Fibroblast of skin of left biceps (primary cell): Measurements from ENCODE around the gene CSHL1.

ENCODE experiments used
- DNase-seq, 2 experiments: peaks; one replicate each; pipeline ENCODE4 v3.0.0-alpha.2; 2013; ENCODE audit warnings: low read depth in 2 of 2

The CSHL1 gene

GRCh38 chr17:63911041-63911635, at the start of gene CSHL1:
TSS of gene CSHL1 (minus strand) at chr17:63911258. CDS start at chr17:63911196, 62 bp downstream.
- DNase-seq, result no peak

DNA sequence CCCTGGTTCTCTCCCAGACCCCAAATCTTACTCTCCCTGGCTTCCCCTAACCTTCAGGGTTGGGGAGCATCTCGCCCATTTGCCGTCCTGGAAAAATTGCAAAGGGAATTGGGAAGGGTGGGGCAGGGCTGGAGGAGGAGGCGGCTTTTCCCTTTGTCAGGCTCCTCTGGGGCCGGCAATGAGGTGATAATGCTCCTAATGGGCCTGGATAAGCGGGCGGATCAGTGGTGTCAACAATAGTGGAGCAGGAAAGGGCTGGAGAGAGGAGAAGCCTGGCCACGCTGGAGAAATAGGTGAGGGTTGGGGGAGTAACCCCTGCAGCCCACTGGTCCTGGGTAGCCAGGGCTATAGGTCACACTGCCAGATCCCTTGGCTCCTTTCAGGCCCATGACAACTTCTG, 49.4 kb upstream of the CSHL1 start:
- DNase-seq, result no peak

DNA sequence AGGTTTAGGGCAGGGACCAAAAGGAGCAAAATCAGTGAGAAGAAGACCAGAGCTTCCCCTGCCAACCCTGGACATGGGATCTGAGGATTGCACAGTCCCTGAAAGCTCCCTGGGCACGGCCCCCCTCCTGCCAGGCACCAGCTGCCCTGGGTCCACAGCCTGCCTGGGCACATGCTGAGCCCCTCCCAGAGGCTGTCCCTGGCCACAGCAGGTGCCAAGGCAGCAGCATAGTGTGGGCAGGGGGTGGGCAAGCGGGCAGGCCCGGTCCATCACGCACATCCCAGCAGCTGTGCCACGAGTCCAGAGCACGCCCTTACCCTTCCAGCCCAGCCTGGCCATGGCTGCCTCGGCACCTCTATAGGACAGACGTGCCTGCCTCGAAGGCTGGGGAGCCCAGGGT, 48.9 kb upstream of the CSHL1 start:
- no peak for DNase-seq

- no peak for DNase-seq
Measured at GRCh38 chr17:63956296-63956920, 45.4 kb upstream of the CSHL1 start.

DNA sequence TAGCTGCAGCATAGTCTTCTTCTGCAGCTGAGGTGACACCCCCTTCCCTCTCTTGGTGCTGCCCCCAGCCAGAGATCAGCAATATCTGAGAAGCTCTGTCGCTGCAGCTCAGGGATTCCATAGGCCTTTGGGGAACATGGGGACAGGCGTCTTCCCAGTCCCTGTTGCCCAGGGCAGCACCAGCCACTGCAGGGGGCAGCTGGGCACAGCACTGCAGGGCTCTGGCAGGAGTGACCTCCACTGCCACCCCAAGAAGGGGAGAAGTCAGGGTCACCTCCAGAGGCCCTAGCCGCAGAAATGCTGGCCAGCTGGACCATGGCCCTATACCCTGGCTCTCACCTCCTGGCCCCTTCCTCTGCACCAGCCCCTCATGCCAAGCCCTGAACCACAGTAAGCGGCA, 44.7 kb upstream of the CSHL1 start:
- no peak for DNase-seq

DNA sequence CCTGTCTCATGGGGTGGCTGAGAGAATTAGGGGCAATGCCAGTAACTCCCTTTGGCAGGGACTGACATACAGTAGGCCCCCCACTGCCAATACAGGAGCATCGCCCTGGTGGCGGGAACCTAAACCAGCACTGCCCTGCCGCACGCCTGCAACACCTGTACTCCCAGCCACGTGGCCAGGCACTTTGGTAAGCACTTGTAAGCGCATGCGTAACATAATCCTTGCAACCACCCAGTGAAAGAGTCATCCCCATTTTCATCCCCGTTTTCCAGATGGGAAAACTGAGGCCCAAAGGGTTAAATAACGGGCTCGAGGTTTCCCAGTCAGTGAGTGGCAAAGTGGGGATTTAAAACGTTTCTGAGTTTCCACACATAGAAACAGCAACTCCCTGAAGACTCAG, 44.2 kb upstream of the CSHL1 start:
- no peak for DNase-seq

DNA sequence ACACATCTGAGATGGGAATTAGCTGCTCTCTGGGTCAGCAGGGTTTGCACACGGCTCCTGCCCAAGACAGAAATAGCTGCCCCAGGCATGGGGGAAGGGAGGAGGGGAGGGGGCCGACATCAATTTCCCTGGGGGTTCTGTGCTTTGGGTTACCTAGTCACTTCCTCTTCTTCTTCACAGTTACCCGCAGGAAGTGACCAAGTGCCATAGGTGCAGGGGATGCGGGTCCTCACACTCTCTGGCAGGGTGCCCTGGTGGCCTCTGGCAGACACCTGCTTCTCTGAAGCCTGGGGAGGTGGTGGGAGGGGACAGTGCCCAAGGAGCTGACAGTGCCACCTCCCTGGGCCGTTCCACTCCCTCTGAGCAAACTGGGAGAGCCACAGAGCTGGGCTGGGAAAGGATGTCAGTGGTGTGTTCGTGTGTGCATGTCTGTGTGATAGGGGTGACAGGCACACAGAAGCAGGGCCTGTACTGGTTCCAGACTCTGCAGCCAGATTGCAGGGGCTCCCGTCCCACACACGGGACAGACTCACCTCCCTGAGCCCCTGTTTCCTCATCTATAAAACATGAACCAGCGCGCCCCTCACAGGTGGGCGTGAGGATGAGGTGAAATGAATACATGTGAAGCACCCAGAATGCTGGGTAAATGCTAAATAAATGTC, 43.5 kb upstream of the CSHL1 start:
- no peak for DNase-seq

DNA sequence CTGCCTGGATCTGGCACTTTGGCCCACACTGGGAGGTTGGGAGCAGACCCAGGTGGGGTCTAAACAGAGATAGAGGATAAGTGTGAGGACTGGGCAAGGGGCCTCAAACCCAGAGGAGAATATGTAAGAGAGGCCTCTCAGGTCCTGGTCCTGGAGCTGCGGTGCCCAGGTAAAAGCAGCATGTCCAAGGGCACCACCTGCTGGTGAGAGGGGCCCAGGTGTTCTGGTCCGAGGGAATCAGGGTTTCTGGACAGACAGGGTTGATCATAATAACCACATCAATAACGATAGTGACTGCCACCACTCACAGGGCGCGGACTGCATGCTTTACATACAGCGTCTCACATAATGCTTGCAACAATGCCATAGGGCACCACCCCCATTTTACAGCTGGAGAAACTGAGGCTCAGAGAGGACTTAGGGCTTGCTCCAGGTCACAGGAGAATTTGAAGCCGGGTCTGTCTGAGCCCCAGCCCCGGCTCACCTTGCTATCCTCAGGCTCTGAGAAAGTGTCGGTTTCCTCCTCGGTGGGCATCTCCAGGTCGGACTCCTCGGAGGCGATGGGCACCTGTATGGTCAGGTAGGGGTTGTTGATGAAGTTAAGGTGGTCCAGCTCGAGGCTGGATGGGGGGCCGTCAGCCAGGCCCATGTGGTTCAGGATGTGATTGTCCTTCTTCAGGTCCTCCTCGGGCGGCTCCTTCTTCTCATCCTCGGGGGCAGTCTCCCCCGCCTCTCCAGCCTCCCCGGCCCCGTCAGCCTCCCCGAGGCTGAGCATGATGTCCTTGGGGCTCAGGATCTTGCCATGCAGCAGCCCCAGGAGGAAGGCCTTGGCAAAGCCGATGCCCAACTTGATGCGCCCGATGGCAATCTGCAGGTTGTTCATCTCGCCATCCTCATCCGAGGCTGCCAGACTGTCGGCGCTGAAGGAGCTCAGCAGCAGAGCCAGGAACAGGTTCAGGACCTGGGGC, 40.2 kb upstream of the CSHL1 start:
- no peak for DNase-seq

DNA sequence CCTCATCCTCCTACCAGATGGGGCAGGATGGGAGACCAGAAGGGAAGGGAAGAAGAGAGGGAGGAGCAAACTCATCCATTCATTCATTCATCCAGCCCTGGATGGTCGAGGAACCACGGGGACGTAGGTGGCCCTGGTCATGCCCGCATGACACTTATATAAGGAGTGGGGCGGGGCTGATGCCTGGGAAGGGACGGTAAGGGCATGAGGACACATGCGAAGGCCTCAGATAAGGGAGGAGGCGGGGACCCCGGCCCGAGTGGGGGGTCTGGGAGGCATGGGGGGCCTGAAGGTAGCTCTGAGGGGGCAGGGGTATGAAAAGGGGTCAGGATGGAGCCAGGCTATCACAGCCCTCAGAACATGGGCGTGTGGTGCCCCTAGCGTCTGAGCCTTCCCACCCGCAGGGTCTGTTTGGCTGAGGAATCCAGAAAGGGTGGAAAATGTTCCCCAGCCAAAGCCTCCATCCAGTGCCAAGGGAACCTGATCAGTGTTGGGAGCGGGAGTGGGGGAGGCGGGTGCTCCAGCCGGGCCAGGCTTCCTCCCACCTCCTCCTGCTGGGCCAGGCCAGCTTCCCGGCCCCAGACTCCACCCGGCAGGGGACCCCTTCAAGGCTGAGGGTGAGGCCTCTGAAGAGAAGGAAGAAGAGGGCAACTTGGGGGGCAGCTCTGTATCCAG, 38.7 kb upstream of the CSHL1 start:
- no peak for DNase-seq

- DNase-seq, result no peak
Measured at GRCh38 chr17:63948521-63948920, 37.5 kb upstream of the CSHL1 start.

- no peak for DNase-seq
Measured at GRCh38 chr17:63947711-63948330, 36.8 kb upstream of the CSHL1 start.

- DNase-seq, result no peak
Measured at GRCh38 chr17:63946440-63947363, 35.6 kb upstream of the CSHL1 start.

GRCh38 chr17:63945784-63946439, 34.9 kb upstream of the CSHL1 start:
- no peak for DNase-seq

DNA sequence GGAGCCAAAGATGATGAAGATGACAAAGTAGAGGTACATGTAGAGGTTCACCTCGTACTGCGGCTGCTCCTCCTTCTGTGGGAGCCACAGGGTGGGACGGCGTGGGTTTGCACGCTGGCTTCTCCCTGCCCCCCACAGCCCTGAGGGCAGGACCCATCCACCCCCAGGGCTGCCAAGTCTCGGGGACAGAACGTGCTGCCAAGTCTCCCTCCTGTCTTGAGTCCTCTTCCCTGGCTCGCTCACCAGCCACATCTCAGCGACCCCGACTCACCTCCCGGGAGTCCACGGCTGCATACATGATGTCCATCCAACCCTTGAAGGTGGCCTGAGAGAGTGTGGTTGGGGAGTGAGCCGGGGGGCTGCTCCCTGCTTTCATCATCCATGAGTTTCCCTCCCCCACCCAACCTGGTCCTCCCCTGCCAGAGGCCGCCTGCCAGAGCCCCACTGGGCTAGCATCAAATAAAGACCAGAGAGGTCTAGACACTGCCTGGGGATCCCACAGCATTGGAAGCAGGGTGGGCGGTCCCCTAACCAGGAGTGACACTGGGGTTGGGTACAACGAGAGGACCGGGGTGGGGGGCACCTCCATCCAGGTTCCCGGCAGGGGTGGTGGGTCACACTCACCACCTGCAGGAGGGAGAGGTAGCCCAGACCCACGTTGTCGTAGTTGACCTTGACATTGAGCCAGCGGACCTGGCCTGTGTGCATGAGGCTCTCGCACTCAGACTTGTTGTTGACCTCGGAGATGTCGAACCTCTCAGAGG, 33.9 kb upstream of the CSHL1 start:
- no peak for DNase-seq

GRCh38 chr17:63943745-63944144, 32.7 kb upstream of the CSHL1 start:
- DNase-seq, result no peak

- no peak for DNase-seq
Measured at GRCh38 chr17:63942309-63942985, 31.4 kb upstream of the CSHL1 start.

DNA sequence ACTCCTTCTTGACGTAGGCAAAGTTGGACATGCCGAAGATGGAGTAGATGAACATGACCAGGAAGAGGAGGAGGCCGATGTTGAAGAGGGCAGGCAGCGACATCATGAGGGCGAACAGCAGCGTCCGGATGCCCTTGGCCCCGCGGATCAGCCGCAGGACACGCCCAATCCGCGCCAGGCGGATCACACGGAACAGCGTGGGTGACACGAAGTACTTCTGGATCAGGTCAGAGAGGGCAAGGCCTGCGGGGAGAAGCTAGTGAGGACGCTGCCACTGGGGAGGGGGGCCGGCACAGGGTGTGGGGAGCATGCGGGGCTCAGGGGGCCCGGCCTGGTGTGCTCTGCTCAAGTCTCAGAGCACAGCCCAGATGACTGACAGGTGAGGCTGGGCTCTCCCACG, 30.7 kb upstream of the CSHL1 start:
- DNase-seq, result no peak

DNA sequence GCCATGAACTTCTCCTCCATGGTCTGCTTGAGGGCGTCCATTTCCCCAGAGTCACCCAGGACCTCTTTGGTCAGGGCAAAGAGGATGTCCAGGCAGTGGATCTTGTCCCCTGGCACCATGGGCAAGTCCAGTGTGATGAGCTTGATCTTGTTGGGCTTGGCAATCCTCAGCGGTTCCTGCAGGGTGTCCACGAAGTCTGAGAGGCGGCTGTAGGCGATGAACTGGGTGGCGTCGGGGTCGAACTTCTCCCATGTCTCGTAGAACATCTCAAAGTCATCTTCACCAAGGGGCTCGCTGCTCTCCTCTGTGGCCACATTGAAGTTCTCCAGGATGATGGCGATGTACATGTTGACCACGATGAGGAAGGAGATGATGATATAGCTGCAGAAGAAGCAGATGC, 30.1 kb upstream of the CSHL1 start:
- no peak for DNase-seq
